HEK293T (cell line): ENCODE data around the gene OST4.
A peak's percentile ranks its signal among the peaks of the same experiment; 100 is the strongest.

Experiments used
- CTCF ChIA-PET: fragments of 350-600 bp; formaldehyde crosslinking; extraction: SDS; loops from one replicate; lab custom pipeline; 2021; ENCODE audit warnings: antibody characterized with exemption, inconsistent platforms; lab: Yijun Ruan, JAX
- POLR2A ChIA-PET: fragments of 350-600 bp; formaldehyde crosslinking; extraction: SDS; loops from one replicate; lab custom pipeline; 2020; ENCODE audit warnings: antibody characterized with exemption, inconsistent platforms; lab: Yijun Ruan, JAX
- DNase-seq: peaks from one replicate; pipeline ENCODE4 v3.0.0; 2012; ENCODE audit warnings: mixed read lengths; ENCODE audit errors: extremely low spot score
- ARNT ChIP-seq: fragments of 450-650 bp; IDR thresholded peaks from 2 replicates; pipeline ENCODE4 v1.6.1; 2017; ENCODE audit warnings: mild to moderate bottlenecking
- BHLHE40 ChIP-seq: fragments of 450-650 bp; IDR thresholded peaks from 2 replicates; pipeline ENCODE4 v1.6.1; 2016; ENCODE audit warnings: mild to moderate bottlenecking, moderate library complexity, borderline replicate concordance
- CTBP1 ChIP-seq: fragments of 450-650 bp; IDR thresholded peaks from 2 replicates; pipeline ENCODE4 v1.6.1; 2016; ENCODE audit warnings: borderline replicate concordance
- ELF4 ChIP-seq: fragments of 450-650 bp; IDR thresholded peaks from 2 replicates; pipeline ENCODE4 v1.6.1; 2017; ENCODE audit warnings: antibody characterized with exemption
- FOXA1 ChIP-seq: fragments of 450-650 bp; IDR thresholded peaks from 2 replicates; pipeline ENCODE4 v1.6.1; 2016; ENCODE audit warnings: mild to moderate bottlenecking
- FOXK2 ChIP-seq: fragments of 450-650 bp; IDR thresholded peaks from 2 replicates; pipeline ENCODE4 v1.6.1; 2016; ENCODE audit warnings: mild to moderate bottlenecking
- FOXM1 ChIP-seq: fragments of 450-650 bp; IDR thresholded peaks from 2 replicates; pipeline ENCODE4 v1.6.1; 2017; ENCODE audit warnings: mild to moderate bottlenecking, borderline replicate concordance
- HDGF ChIP-seq: fragments of 450-650 bp; IDR thresholded peaks from 2 replicates; pipeline ENCODE4 v1.6.1; 2017; ENCODE audit warnings: antibody characterized with exemption, borderline replicate concordance
- L3MBTL2 ChIP-seq: fragments of 450-650 bp; conservative IDR thresholded peaks from 2 replicates; pipeline ENCODE4 v1.6.1; 2016; ENCODE audit warnings: mild to moderate bottlenecking
- LEF1 ChIP-seq: fragments of 450-650 bp; IDR thresholded peaks from 2 replicates; pipeline ENCODE4 v1.6.1; 2017; ENCODE audit warnings: mild to moderate bottlenecking, borderline replicate concordance
- NFRKB ChIP-seq: fragments of 450-650 bp; IDR thresholded peaks from 2 replicates; pipeline ENCODE4 v1.6.1; 2016; ENCODE audit warnings: mild to moderate bottlenecking, moderate library complexity
- SP1 ChIP-seq: fragments of 450-650 bp; IDR thresholded peaks from 2 replicates; pipeline ENCODE4 v1.6.1; 2017
- SUZ12 ChIP-seq: fragments of 450-650 bp; IDR thresholded peaks from 2 replicates; pipeline ENCODE4 v1.6.1; 2016; ENCODE audit warnings: mild to moderate bottlenecking
- TARDBP ChIP-seq: fragments of 450-650 bp; IDR thresholded peaks from 2 replicates; pipeline ENCODE4 v1.6.1; 2016
- ZNF384 ChIP-seq: fragments of 450-650 bp; IDR thresholded peaks from 2 replicates; pipeline ENCODE4 v1.6.1; 2016
- TF ChIP-seq, protein P1 (sequence below): fragments of 450-650 bp; IDR thresholded peaks from 2 replicates; pipeline ENCODE4 v1.6.1; 2016

OST4 gene

DNA sequence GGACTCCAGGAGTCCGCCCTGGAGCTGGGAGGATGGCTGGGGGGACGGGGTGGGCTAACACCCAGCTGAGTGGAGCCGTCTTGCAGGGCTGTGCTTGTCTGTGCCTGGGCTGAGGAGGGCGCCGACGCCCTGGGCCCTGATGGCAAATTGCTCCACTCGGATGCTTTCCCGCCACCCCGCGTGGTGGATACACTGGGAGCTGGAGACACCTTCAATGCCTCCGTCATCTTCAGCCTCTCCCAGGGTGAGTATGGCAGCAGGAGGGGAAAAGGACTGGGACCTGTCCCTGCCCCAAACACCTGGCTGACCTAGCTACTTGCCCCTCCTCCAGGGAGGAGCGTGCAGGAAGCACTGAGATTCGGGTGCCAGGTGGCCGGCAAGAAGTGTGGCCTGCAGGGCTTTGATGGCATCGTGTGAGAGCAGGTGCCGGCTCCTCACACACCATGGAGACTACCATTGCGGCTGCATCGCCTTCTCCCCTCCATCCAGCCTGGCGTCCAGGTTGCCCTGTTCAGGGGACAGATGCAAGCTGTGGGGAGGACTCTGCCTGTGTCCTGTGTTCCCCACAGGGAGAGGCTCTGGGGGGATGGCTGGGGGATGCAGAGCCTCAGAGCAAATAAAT, 28.0 kb upstream of the OST4 start:
- POLR2A ChIA-PET: no interaction called here
- TF ChIP-seq LEF1 (no peak), FOXK2 (no peak), TARDBP (no peak), FOXM1 (no peak), BHLHE40 (no peak), ZNF384 (no peak), FOXA1 (no peak), ELF4 (no peak), L3MBTL2 (no peak), ARNT (no peak), SP1 (no peak), NFRKB (no peak), HDGF (no peak), SUZ12 (no peak), CTBP1 (no peak)
- TF ChIP-seq, protein P1, sequence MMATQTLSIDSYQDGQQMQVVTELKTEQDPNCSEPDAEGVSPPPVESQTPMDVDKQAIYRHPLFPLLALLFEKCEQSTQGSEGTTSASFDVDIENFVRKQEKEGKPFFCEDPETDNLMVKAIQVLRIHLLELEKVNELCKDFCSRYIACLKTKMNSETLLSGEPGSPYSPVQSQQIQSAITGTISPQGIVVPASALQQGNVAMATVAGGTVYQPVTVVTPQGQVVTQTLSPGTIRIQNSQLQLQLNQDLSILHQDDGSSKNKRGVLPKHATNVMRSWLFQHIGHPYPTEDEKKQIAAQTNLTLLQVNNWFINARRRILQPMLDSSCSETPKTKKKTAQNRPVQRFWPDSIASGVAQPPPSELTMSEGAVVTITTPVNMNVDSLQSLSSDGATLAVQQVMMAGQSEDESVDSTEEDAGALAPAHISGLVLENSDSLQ: no peak
- CTCF ChIA-PET: interaction anchor here (0.7 to 1.6 kb wide), 5 partner anchors 12 to 203 kb away, joined by 3 to 5 read pairs (median 5); partner anchors contain the start of genes KHK and TRIM54
- no peak for DNase-seq

DNA sequence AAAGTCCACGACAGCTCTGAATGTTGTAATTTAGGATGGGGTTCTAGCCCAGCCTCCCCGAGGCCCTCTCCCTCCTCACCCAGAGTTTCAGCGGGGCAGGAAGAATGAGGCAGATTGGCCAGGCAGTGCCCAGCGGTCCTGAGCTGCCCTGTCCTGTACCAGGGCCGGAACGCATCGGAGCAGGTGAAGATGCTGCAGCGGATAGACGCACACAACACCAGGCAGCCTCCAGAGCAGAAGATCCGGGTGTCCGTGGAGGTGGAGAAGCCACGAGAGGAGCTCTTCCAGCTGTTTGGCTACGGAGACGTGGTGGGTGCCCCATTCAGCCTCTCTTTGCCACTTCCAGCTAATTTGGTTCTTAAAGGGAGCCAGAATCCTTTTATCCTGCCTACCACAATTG, 25.9 kb upstream of the OST4 start:
- CTCF ChIA-PET: interaction anchor here (1.2 kb wide), 1 partner anchor 94 kb away, joined by 4 read pairs; no protein-coding TSS in a partner anchor
- POLR2A ChIA-PET: interaction anchor here (1.0 to 2.0 kb wide), 2 partner anchors 11 to 27 kb away, joined by 3 to 8 read pairs; partner anchors contain the start of genes ABHD1 and KHK
- no peak for TF ChIP-seq ZNF384
- no peak for TF ChIP-seq LEF1
- no peak for DNase-seq

DNA sequence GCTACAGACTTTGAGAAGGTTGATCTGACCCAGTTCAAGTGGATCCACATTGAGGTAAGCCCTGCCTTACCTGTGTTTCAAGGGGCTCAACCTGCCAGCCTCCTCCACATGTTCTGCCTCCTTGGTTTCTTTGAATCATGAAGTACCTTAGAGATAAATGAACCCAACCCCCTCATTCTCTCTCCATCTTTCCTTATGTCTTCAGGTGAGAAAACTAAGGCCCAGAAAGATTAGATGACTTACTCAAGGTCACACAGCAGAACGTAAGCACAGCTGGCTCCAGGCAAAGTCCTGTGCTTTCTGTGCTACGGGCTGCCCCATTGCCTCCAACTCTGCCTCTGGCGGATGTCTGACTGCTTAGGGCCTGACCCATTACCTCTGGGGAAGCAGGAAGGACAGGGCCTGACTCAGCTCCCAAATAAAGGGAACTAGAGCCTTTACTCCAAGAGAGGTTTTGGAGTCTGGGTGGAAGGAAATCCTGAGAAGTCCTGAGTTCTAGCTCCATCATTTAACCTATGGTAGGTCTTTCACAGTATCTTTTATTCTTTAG, 25.4 kb upstream of the OST4 start:
- CTCF ChIA-PET: interaction anchor here (0.6 kb wide), 2 partner anchors 11 to 16 kb away, joined by 3 to 4 read pairs; no protein-coding TSS in a partner anchor
- TF ChIP-seq NFRKB (no peak), FOXA1 (no peak), ARNT (no peak), TARDBP (no peak), L3MBTL2 (no peak), CTBP1 (no peak), FOXM1 (no peak), LEF1 (no peak), ELF4 (no peak), FOXK2 (no peak), HDGF (no peak), SP1 (no peak), BHLHE40 (no peak), SUZ12 (no peak), ZNF384 (no peak)
- TF ChIP-seq, protein P1: no peak
- POLR2A ChIA-PET: interaction anchor here (1.0 to 2.0 kb wide), 2 partner anchors 10 to 27 kb away, joined by 3 to 8 read pairs; partner anchors contain the start of genes ABHD1 and KHK

DNA sequence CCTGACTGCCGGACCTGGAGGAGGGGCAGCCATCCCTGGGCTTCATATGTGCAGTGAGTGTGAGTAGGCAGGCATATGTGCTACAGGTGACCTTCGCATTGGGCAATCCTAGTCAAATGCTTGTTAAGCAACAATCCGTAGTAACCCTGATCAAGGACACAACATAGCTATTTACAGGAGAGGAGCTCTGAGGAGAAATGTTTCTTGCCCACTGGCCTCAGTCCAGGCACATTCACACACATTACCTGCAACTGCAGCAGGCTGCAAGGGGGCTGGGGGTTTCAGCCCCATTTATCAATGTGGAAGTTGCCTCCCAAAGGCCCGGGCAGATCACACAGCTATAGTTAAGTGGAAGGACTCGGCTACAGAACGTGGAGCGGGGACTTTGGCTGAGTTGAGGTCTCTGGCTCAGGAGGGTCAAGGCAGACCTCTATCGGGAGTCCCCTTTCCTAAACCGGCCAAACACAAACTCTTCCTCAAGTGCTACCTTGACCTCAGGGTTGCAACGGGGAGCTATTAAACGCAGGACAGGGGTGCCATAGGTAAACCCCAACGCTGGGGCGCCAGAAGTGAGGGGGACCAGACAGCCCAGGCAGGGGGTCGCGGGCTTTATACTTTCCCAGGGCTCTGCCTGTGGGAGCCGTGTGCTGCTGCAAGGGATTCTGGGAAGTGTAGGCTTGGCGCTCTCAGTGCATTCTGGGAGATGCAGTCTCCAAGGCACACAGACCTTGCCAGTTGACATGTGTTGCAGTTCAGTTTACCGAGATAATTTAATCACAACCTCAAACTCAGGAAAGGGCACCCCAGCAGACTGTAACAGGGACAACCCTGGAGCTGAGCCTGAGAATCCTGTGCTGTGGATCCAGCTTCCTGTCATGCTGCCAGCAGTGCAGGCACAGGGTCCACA, 24.5 kb upstream of the OST4 start:
- ChIA-PET CTCF (interaction anchor here (0.6 kb wide), 1 partner anchor 15 kb away, joined by 3 read pairs; no protein-coding TSS in a partner anchor), POLR2A (interaction anchor here (1.0 to 2.0 kb wide), 2 partner anchors 9 to 28 kb away, joined by 3 to 8 read pairs; partner anchors contain the start of genes ABHD1 and KHK)
- DNase-seq: peak; percentile 78
- TF ChIP-seq L3MBTL2 (no peak), HDGF (no peak), SP1 (no peak), FOXK2 (no peak), SUZ12 (no peak), FOXA1 (no peak), FOXM1 (no peak), TARDBP (no peak), ELF4 (no peak), ARNT (no peak), CTBP1 (no peak)
- TF ChIP-seq, protein P1: no peak

More for the DNA sequence above, 25.4 kb upstream of the OST4 start:
- DNase-seq: no peak

DNA sequence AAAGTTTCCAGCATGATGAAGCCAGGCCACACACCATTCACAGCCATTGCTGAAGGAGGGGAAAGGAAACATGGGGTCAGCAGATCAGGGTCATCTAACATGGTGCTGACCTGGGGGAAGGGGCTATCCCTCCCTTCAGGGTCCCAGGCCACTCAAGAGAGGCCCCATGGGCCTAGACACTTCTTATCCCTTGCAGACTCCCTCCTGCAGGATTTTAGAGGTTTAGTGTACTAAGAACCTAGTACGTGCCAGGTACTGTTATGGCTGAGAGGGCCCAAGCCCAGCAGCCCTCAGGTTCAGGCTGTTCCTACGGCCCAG, 23.9 kb upstream of the OST4 start:
- TF ChIP-seq NFRKB: no peak
- no peak for TF ChIP-seq TARDBP
- no peak for TF ChIP-seq FOXM1
- TF ChIP-seq FOXK2: no peak
- no peak for TF ChIP-seq SP1
- TF ChIP-seq CTBP1: no peak
- TF ChIP-seq, protein P1: no peak
- TF ChIP-seq BHLHE40: no peak
- TF ChIP-seq L3MBTL2: no peak
- TF ChIP-seq HDGF: no peak
- TF ChIP-seq FOXA1: no peak
- TF ChIP-seq ZNF384: no peak
- ChIA-PET CTCF (no interaction called here), POLR2A (no interaction called here)

More for the DNA sequence above, 23.9 kb upstream of the OST4 start:
- DNase-seq: no peak
